Kidney capillary endothelial cell (primary cell): Measurements from ENCODE around the gene ASB10.

Experiments
- DNase-seq: peaks from one replicate; pipeline ENCODE4 v3.0.0-alpha.2; 2018; ENCODE audit warnings: low spot score

Gene ASB10

GRCh38 chr7:151166629-151167196 is 20.3 kb downstream of the ASB10 start:
- DNase-seq = no peak

- DNase-seq = no peak
Observed at GRCh38 chr7:151161757-151162156, 25.3 kb downstream of the ASB10 start.

GRCh38 chr7:151157645-151158329 is 29.3 kb downstream of the ASB10 start:
- DNase-seq = no peak

GRCh38 chr7:151152643-151153513 is 34.2 kb downstream of the ASB10 start:
- no peak for DNase-seq

- no peak for DNase-seq
Observed at GRCh38 chr7:151150388-151150787, 36.7 kb downstream of the ASB10 start.

- no peak for DNase-seq
Observed at GRCh38 chr7:151148319-151149259, 38.5 kb downstream of the ASB10 start.

GRCh38 chr7:151146761-151147160 is 40.3 kb downstream of the ASB10 start:
- no peak for DNase-seq

- no peak for DNase-seq
Observed at GRCh38 chr7:151144387-151144786, 42.7 kb downstream of the ASB10 start.

GRCh38 chr7:151143261-151144015 is 43.6 kb downstream of the ASB10 start:
- DNase-seq = no peak

- no peak for DNase-seq
Observed at GRCh38 chr7:151142686-151143040, 44.4 kb downstream of the ASB10 start.

- no peak for DNase-seq
Observed at GRCh38 chr7:151141855-151142685, 45.0 kb downstream of the ASB10 start.

GRCh38 chr7:151141311-151141854 is 45.7 kb downstream of the ASB10 start:
- DNase-seq = no peak

GRCh38 chr7:151140826-151141225 is 46.2 kb downstream of the ASB10 start:
- DNase-seq = no peak

- no peak for DNase-seq
Observed at GRCh38 chr7:151139791-151140190, 47.3 kb downstream of the ASB10 start.

GRCh38 chr7:151139071-151139790 is 47.8 kb downstream of the ASB10 start:
- no peak for DNase-seq

GRCh38 chr7:151138153-151138851 is 48.7 kb downstream of the ASB10 start:
- DNase-seq = no peak

GRCh38 chr7:151137791-151138152 is 49.3 kb downstream of the ASB10 start:
- no peak for DNase-seq

GRCh38 chr7:151137076-151137675 is 49.9 kb downstream of the ASB10 start:
- DNase-seq = no peak
